Measurements from ENCODE around the gene TIMM23.

DNA sequence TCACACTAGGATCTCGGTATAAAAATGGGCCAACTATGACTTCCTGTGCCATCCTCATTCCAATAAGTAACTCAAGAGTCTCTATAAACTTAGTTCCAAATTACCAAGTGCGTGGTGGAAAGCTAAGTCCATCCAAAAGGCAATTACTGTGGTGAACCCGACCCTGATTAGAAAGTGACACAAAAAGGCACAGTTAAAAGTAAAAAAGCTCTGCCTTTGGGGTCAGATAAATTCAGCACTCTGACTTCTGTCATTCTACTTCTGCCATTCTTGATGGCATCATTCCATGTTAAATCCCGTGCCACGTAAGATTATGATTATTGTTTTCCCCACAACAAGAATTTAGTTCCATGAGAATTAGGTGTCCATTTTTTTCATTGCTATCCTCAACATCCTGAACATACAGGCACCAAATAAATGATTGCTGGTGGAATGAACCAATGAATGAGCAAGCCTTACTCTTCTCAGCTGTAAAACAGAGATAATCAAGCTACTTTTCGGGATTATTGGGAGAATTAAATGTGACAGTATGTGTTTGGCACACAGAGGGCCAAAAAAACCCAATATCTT lies 57.3 kb downstream of the TIMM23 start:
- TF ChIP-seq, protein P1, sequence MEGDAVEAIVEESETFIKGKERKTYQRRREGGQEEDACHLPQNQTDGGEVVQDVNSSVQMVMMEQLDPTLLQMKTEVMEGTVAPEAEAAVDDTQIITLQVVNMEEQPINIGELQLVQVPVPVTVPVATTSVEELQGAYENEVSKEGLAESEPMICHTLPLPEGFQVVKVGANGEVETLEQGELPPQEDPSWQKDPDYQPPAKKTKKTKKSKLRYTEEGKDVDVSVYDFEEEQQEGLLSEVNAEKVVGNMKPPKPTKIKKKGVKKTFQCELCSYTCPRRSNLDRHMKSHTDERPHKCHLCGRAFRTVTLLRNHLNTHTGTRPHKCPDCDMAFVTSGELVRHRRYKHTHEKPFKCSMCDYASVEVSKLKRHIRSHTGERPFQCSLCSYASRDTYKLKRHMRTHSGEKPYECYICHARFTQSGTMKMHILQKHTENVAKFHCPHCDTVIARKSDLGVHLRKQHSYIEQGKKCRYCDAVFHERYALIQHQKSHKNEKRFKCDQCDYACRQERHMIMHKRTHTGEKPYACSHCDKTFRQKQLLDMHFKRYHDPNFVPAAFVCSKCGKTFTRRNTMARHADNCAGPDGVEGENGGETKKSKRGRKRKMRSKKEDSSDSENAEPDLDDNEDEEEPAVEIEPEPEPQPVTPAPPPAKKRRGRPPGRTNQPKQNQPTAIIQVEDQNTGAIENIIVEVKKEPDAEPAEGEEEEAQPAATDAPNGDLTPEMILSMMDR (IDR thresholded peaks at IDR 0.05; ENCODE audit: insufficient read depth, low read depth, low read length): no peak
- TF ChIP-seq EZH2 (IDR thresholded peaks at IDR 0.05; ENCODE audit: insufficient read depth, low read length): no peak

All from astrocyte (in vitro differentiated cells and primary cell).